Measurements from ENCODE around the gene OLFM2.

OLFM2 gene

DNA sequence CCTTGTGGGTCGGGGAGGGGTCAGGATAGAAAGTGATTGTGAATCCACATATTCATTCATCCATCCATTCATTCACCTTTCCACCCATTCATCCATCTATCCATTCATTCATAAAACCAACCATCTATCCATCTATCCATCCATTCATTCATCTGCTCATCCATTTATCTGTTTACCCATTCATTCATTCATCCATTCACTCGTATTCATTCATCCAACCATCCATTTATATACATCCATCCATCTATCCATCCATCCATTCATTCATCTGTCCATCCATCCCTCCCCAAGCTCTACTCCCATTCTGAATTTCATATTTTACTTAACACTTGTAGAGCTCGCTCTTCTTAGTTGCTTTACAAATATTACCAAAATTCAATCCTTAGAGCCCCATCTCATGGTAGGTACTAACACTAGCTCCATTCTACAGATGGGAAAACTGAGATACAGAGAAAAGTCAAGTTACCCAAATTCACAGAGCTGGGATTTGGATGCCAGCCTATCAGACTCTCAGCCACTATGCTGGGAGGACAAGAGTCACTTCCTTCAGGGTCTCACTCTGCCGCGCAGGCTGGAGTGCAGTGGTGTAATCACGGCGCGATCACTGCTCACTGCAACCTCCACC is 63.6 kb downstream of the OLFM2 start:
- no peaks in the 10 kb centered on the region for H3K4me1 ChIP-seq (ENCODE audit: insufficient read depth, low read length)

DNA sequence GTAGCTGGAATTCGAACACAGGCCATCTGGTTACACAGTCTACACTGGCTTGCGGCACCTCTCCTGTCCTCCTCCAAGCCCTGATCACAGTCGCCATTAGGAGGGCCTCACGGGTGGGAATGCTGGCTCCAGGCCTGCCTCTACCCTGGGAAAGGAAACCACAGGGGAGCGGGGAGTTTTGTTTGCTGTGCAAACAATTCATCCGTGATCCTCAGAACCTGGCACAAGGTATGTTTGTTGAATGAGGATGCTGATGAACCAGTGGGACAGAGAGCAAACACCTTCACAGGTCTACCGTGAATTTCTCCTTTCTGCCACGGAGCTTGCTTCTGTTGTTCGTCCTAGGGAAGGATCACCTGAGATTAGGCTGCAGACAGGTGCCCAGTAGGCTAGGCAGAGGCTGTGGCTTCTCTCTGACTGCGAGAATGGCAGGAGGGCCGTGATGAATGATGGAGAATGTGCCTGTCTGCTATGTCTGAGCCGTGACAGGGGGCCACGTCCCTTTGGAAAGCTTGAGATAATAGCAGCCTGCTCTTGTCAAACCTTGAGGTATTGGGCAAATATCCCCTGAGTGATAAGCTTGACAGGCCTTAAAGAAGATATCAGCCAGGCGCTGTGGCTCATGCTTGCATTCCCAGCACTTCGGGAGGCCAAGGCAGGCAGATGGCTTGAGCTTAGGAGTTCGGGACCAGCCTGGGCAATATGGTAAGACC is 64.5 kb downstream of the OLFM2 start:
- no peaks in the 10 kb centered on the region for H3K27me3 ChIP-seq (ENCODE audit: insufficient read depth, low read length)
- no peak overlapping the region for H3K4me3 ChIP-seq (ENCODE audit: low read length)
- H3K27ac ChIP-seq (ENCODE audit: low read length), result no peak overlapping the region
- no peaks in the 10 kb centered on the region for H3K4me1 ChIP-seq (ENCODE audit: insufficient read depth, low read length)
- H3K9me3 ChIP-seq (ENCODE audit: insufficient read depth, low read depth, low read length), result no peaks in the 10 kb centered on the region
- no peak overlapping the region for H3K9ac ChIP-seq (ENCODE audit: low read depth, low read length)
- H3K36me3 ChIP-seq (ENCODE audit: insufficient read depth, low read depth, low read length), result no peaks in the 10 kb centered on the region

More for the DNA sequence above, 63.6 kb downstream of the OLFM2 start:
- H3K27ac ChIP-seq (ENCODE audit: low read length), result no peak overlapping the region
- no peaks in the 10 kb centered on the region for H3K9me3 ChIP-seq (ENCODE audit: insufficient read depth, low read depth, low read length)
- H3K27me3 ChIP-seq (ENCODE audit: insufficient read depth, low read length), result no peaks in the 10 kb centered on the region
- H3K9ac ChIP-seq (ENCODE audit: low read depth, low read length), result no peak overlapping the region
- no peaks in the 10 kb centered on the region for H3K36me3 ChIP-seq (ENCODE audit: insufficient read depth, low read depth, low read length)
- H3K4me3 ChIP-seq (ENCODE audit: low read length), result no peak overlapping the region

DNA sequence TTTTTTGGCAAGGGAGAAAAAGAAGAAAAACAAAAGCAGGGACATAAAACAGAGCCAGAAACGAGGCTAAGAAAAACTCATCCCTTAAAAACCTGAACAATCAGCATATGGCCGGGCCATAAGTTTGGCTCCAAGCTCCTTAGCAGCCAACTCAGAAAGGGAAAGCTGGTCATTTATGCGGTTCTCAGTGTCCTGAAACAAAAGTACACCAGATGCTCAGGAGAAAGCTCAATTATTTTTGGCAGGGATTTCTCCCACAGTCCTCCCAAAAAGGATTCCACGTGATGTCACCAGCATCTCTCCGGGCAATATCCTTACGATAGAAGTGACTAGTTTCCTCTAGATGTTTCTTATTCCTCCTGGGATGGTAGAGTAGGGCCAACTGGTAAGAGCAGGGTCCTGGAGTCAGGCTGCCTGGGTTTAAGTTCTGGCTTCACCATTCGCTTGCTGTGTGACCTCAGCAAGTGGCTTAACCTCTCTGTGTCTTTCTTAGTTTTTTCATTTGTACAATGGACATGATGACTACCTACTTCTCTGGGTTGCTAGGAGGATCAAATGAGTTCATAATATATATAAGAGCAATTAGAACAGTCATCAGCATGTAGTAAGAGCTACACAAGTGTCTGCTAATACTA is 67.2 kb downstream of the OLFM2 start:
- Histone ChIP-seq H3K27me3 (ENCODE audit: insufficient read depth, low read length) (no peaks in the 10 kb centered on the region), H3K9ac (ENCODE audit: low read depth, low read length) (no peak overlapping the region), H3K36me3 (ENCODE audit: insufficient read depth, low read depth, low read length) (no peaks in the 10 kb centered on the region), H3K27ac (ENCODE audit: low read length) (no peak overlapping the region), H3K4me3 (ENCODE audit: low read length) (no peak overlapping the region), H3K4me1 (ENCODE audit: insufficient read depth, low read length) (peaks cover 4% of the 10 kb centered on the region; the same call in 1 of the 2 replicates), H3K9me3 (ENCODE audit: insufficient read depth, low read depth, low read length) (no peaks in the 10 kb centered on the region)

DNA sequence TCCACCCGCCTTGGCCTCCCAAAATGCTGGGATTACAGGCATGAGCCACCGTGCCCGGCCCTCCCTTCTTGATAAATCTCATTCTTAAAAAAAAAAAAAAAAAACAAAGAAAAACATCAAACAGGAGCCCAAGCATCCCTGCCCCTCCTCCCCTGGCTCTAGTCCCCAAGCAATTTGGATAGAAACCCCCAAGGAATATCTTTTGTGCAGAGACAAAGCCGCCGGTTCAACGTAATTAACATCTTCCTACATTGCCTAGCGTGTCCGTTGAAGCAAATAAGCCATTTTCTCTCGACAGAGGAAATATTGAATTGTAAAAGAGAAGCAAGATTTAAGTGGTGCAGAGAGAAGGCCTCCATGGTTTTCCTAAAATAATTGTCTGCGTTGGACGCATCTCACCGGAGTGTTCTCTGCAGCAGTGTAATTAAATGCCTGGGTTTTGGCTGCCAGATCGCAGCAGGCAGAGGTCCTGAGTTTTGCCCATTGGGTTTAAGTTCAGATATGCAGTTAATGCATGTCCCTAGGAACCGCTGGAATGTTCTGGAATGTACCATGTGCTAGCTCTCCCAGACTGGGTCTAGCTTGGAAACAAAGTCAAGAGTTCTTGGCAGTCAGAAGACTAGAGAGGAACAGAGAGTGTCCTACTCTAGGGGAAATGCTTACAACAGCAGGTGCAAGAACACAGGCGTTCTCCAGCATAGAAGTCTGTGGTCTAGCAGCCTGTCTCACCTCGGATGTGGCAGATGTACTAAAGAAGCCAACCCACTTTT is 70.4 kb downstream of the OLFM2 start:
- Histone ChIP-seq H3K9ac (ENCODE audit: low read depth, low read length) (peak overlapping the region; percentile 34; the same call in 1 of the 2 replicates), H3K27me3 (ENCODE audit: insufficient read depth, low read length) (no peaks in the 10 kb centered on the region), H3K36me3 (ENCODE audit: insufficient read depth, low read depth, low read length) (no peaks in the 10 kb centered on the region), H3K4me1 (ENCODE audit: insufficient read depth, low read length) (peaks cover 4% of the 10 kb centered on the region; the same call in 1 of the 2 replicates), H3K4me3 (ENCODE audit: low read length) (peak overlapping the region; percentile 37; the same call in 1 of the 2 replicates), H3K9me3 (ENCODE audit: insufficient read depth, low read depth, low read length) (no peaks in the 10 kb centered on the region), H3K27ac (ENCODE audit: low read length) (no peak overlapping the region)

DNA sequence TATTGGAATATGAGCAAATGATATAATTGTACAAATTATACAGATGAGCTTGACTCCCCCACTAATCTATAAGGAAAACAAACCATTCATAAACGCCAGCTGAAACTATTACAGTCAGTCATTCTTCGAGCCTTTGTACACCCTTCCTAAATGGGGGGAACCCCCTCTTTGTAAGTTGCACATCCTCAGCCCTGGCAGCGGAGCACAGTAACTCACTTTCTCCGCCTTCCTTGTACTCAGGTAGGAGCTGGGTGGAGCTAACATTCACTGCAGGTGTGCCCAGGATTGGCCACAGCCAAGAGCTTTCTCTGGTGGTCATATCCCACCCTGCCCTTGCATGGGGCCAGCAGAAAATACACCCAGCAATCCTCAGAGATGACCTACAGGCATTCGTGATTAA is 72.6 kb downstream of the OLFM2 start:
- H3K27me3 ChIP-seq (ENCODE audit: insufficient read depth, low read length), result no peaks in the 10 kb centered on the region
- H3K4me3 ChIP-seq (ENCODE audit: low read length), result no peak overlapping the region
- H3K9ac ChIP-seq (ENCODE audit: low read depth, low read length), result no peak overlapping the region
- 0 out of 2 replicates have a peak, but pooled peaks cover 5% of the 10 kb centered on the region for H3K36me3 ChIP-seq (ENCODE audit: insufficient read depth, low read depth, low read length)
- peaks cover 4% of the 10 kb centered on the region; the same call in 1 of the 2 replicates for H3K4me1 ChIP-seq (ENCODE audit: insufficient read depth, low read length)
- H3K27ac ChIP-seq (ENCODE audit: low read length), result no peak overlapping the region
- no peaks in the 10 kb centered on the region for H3K9me3 ChIP-seq (ENCODE audit: insufficient read depth, low read depth, low read length)

DNA sequence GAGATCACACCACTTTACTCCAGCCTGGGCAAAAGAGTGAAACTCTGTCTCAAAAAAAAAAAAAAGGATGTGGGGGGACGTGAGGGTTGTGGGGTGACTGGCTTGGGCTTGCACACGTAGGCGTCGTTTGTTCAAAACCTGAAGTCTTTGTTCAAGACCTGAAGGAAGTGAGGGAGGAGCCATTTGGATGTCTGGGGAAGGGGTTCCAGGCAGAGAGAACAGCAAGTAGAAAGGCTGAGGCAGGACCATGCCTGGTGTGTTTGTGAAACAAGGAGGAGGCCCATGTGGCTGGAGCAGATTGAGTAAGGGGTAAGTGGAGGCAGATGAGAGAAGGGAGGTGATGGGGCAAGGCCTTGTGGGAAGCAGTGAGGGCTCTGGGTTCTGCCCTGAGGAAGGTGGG is 73.4 kb downstream of the OLFM2 start:
- Histone ChIP-seq H3K9ac (ENCODE audit: low read depth, low read length) (no peak overlapping the region), H3K4me3 (ENCODE audit: low read length) (no peak overlapping the region), H3K4me1 (ENCODE audit: insufficient read depth, low read length) (peaks cover 4% of the 10 kb centered on the region; the same call in 1 of the 2 replicates), H3K27me3 (ENCODE audit: insufficient read depth, low read length) (no peaks in the 10 kb centered on the region), H3K9me3 (ENCODE audit: insufficient read depth, low read depth, low read length) (no peaks in the 10 kb centered on the region), H3K27ac (ENCODE audit: low read length) (no peak overlapping the region), H3K36me3 (ENCODE audit: insufficient read depth, low read depth, low read length) (0 out of 2 replicates have a peak, but pooled peaks cover 5% of the 10 kb centered on the region)

DNA sequence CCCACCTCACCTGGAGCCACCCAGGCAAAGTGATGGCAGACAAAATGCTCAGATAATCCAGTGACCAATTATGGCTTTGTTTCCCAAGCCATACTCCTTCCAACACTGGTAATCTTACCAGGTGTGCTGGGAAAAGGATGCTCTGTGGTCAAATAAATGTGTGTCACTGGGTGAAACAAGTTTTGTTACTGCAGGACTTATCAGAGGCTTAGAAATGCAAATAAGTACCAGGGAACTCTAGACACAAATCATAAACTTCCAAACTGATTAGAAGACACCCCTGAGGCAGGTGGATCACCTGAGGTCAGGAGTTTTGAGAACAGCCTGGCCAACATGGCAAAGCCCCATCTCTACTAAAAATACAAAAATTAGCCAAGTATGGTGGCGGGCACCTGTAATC is 74.8 kb downstream of the OLFM2 start:
- Histone ChIP-seq H3K9ac (ENCODE audit: low read depth, low read length) (no peak overlapping the region), H3K4me3 (ENCODE audit: low read length) (no peak overlapping the region), H3K27me3 (ENCODE audit: insufficient read depth, low read length) (no peaks in the 10 kb centered on the region), H3K9me3 (ENCODE audit: insufficient read depth, low read depth, low read length) (no peaks in the 10 kb centered on the region), H3K4me1 (ENCODE audit: insufficient read depth, low read length) (peaks cover 4% of the 10 kb centered on the region; the same call in 1 of the 2 replicates), H3K36me3 (ENCODE audit: insufficient read depth, low read depth, low read length) (peaks cover 16% of the 10 kb centered on the region), H3K27ac (ENCODE audit: low read length) (no peak overlapping the region)

DNA sequence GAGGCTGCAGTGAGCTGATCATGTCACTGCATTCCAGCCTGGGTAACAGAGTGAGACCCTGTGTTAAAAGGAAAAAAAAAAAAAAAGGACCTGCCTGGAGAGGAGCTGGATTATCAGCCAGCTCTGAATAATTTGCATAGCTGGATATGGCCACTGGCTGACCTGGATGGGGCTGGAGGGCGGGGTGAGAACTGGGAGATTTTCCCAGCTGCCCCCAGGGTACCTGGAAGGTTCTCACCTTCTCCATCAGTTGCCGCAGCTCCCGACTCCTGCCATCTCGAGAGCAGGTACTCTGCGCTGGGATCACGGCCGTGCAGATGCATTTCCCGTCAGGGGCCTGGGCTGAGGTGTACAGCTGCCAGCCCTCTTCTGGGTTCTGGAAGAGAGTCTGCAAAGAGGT is 75.9 kb downstream of the OLFM2 start:
- Histone ChIP-seq H3K36me3 (ENCODE audit: insufficient read depth, low read depth, low read length) (peaks cover 20% of the 10 kb centered on the region), H3K4me3 (ENCODE audit: low read length) (no peak overlapping the region), H3K4me1 (ENCODE audit: insufficient read depth, low read length) (no peaks in the 10 kb centered on the region), H3K9ac (ENCODE audit: low read depth, low read length) (no peak overlapping the region), H3K27me3 (ENCODE audit: insufficient read depth, low read length) (no peaks in the 10 kb centered on the region), H3K9me3 (ENCODE audit: insufficient read depth, low read depth, low read length) (no peaks in the 10 kb centered on the region), H3K27ac (ENCODE audit: low read length) (no peak overlapping the region)

DNA sequence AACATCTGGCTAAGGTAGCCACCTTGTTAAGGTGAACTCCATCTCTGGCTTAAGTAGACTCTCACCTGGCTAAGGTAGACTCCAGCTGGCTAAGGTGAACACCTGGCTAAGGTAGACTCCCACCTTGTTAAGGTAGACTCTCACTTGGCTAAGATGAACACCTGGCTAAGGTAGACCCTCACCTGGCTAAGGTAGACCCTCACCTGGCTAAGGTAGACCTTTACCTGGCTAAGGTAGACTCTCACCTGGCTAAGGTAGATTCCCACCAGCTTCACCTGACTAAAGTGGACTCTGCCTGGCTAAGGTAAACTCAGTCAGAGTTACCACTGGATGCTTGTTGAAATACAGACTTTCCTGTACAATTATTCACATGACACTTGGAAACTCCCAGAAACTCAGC is 77.5 kb downstream of the OLFM2 start:
- H3K9ac ChIP-seq (ENCODE audit: low read depth, low read length), result no peak overlapping the region
- H3K9me3 ChIP-seq (ENCODE audit: insufficient read depth, low read depth, low read length), result no peaks in the 10 kb centered on the region
- H3K27me3 ChIP-seq (ENCODE audit: insufficient read depth, low read length), result no peaks in the 10 kb centered on the region
- no peaks in the 10 kb centered on the region for H3K4me1 ChIP-seq (ENCODE audit: insufficient read depth, low read length)
- H3K27ac ChIP-seq (ENCODE audit: low read length), result no peak overlapping the region
- no peak overlapping the region for H3K4me3 ChIP-seq (ENCODE audit: low read length)
- peaks cover 25% of the 10 kb centered on the region for H3K36me3 ChIP-seq (ENCODE audit: insufficient read depth, low read depth, low read length)

DNA sequence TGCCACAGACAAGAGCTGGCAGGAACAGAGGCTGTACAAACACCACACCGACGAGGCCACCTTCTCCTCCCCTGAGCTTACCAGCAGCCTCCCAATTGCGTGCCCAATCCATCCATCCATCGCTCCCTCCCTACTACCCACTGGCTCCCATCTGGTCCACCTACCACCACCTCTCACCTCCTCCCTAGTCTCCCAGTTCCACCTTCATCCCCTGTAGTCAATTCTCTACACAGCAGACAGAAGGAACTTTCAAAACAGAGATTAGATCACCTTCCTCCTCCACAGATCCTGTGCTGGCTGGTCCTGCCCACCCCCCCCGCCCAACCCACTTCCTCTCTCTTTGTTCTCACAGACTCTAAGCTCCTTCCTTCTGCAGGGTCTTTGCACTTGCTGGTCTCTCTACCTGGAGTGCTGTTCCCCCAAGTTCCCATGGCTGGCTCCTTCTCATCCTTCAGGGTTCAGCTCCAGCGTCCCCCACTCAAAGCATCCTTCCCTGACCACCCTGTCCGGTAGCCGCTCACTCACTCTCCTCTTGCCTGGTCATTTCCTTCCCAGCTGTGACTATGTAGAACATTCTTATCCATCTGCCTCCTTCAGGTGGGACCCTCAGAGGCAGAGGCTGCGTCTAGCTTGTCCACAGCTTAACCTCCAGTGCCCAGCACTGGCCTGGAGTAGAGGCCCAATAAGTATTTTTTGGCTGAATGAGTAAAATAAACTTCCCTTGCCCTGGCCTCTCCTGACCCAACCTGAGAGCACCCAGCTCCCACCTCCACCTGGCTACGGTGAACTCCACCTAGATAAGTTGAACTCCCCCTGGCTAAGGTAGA is 78.2 kb downstream of the OLFM2 start:
- Histone ChIP-seq H3K4me1 (ENCODE audit: insufficient read depth, low read length) (no peaks in the 10 kb centered on the region), H3K27me3 (ENCODE audit: insufficient read depth, low read length) (no peaks in the 10 kb centered on the region), H3K36me3 (ENCODE audit: insufficient read depth, low read depth, low read length) (peaks cover 25% of the 10 kb centered on the region), H3K9ac (ENCODE audit: low read depth, low read length) (no peak overlapping the region), H3K4me3 (ENCODE audit: low read length) (no peak overlapping the region), H3K9me3 (ENCODE audit: insufficient read depth, low read depth, low read length) (no peaks in the 10 kb centered on the region), H3K27ac (ENCODE audit: low read length) (no peak overlapping the region)
